PC-9 (cell line): ENCODE results near the gene COL25A1. TPM values are rescaled to one million over a fixed set of nuclear protein-coding genes. Genes with fewer than 3 reads are reported as not detected.

Experiments
- BruUV-seq: library from RNA; stranded (reverse); fragments of 400-500 nt; replicated peaks from 2 replicates; lab custom pipeline; 2021; lab: Mats Ljungman, UMichigan
- CTCF ChIA-PET: fragments of 300-600 bp; sonication (Branson Sonifier 250); formaldehyde crosslinking; loops from one replicate; lab custom pipeline; 2022; ENCODE audit warnings: antibody characterized with exemption; lab: Charles Lee
- POLR2A ChIA-PET: fragments of 300-600 bp; sonication (Branson Sonifier 250); formaldehyde crosslinking; loops from one replicate; lab custom pipeline; 2022; ENCODE audit warnings: antibody characterized with exemption; ENCODE audit not compliant: unreplicated experiment; lab: Charles Lee
- DNase-seq, 2 experiments: peaks; one replicate each; pipeline versions ENCODE4 v3.0.0 to v3.0.0-alpha.2; 2015 to 2022; ENCODE audit warnings: mixed read lengths in 1 of 2
- H2AFZ ChIP-seq: fragments of 200-600 bp; sonication (generic); 2 replicates; pipeline ENCODE4 v1.8.1; 2017; ENCODE audit warnings: antibody characterized with exemption
- H3F3A ChIP-seq: fragments of 200-600 bp; sonication (generic); 2 replicates; pipeline ENCODE4 v1.8.1; 2017; ENCODE audit warnings: antibody characterized with exemption, mild to moderate bottlenecking, low read depth; ENCODE audit not compliant: insufficient read depth
- H3K27ac ChIP-seq: fragments of 200-600 bp; sonication (generic); 2 replicates; pipeline ENCODE4 v1.6.1; 2016; ENCODE audit warnings: mixed run types
- H3K27me3 ChIP-seq: fragments of 200-600 bp; sonication (generic); 2 replicates; pipeline ENCODE4 v1.6.1; 2016; ENCODE audit warnings: low read depth, mixed run types; ENCODE audit not compliant: insufficient read depth
- H3K36me3 ChIP-seq: fragments of 200-600 bp; sonication (generic); 2 replicates; pipeline ENCODE4 v1.6.1; 2016; ENCODE audit warnings: low read depth, mixed run types
- H3K4me1 ChIP-seq: fragments of 200-600 bp; sonication (generic); replicated peaks from 2 replicates; pipeline ENCODE4 v1.6.1; 2016; ENCODE audit warnings: mixed run types; ENCODE audit not compliant: insufficient read depth
- H3K4me2 ChIP-seq: fragments of 200-600 bp; sonication (generic); 2 replicates; pipeline ENCODE4 v1.6.1; 2017; ENCODE audit warnings: mixed run types
- H3K4me3 ChIP-seq: fragments of 200-600 bp; sonication (generic); 2 replicates; pipeline ENCODE4 v1.6.1; 2016; ENCODE audit warnings: mixed run types
- H3K79me2 ChIP-seq: fragments of 200-600 bp; sonication (generic); 2 replicates; pipeline ENCODE4 v1.6.1; 2017; ENCODE audit warnings: low read depth, mixed run types
- H3K9me2 ChIP-seq: fragments of 200-600 bp; sonication (generic); 2 replicates; pipeline ENCODE4 v1.8.1; 2017; ENCODE audit warnings: mild to moderate bottlenecking; ENCODE audit not compliant: insufficient read depth
- H3K9me3 ChIP-seq: fragments of 200-600 bp; sonication (generic); 2 replicates; pipeline ENCODE4 v1.8.1; 2016; ENCODE audit warnings: low read depth; ENCODE audit not compliant: insufficient read depth
- H4K20me1 ChIP-seq: fragments of 200-600 bp; sonication (generic); 2 replicates; pipeline ENCODE4 v1.8.1; 2017; ENCODE audit not compliant: insufficient read depth
- CTCF ChIP-seq: fragments of 200-600 bp; sonication (generic); conservative IDR thresholded peaks from 2 replicates; pipeline ENCODE4 v1.6.1; 2017; ENCODE audit warnings: mixed run types, antibody characterized with exemption, mild to moderate bottlenecking, moderate library complexity
- EZH2 ChIP-seq: fragments of 200-600 bp; sonication (generic); IDR thresholded peaks from 2 replicates; pipeline ENCODE4 v1.8.0; 2017; ENCODE audit warnings: antibody characterized with exemption, low read depth
- intact Hi-C: fragments of 100-400 bp; cut with micrococcal nuclease; formaldehyde crosslinking; loops from one replicate; pipeline ENCODE4 v1.10.0; 2022; ENCODE audit not compliant: unreplicated experiment
- total RNA-seq: library from RNA; stranded (reverse); gene quantifications from 2 replicates; pipeline ENCODE4 v1.2.3, GENCODE V29; 2021

The COL25A1 gene
- total RNA-seq, 1 experiment from 2014 or later: not detected

- Histone ChIP-seq H3K9me2 (no peaks in the 10 kb centered on the region), H3K27me3 (no peaks in the 10 kb centered on the region), H3K79me2 (no peaks in the 10 kb centered on the region), H3F3A (no peaks in the 10 kb centered on the region), H3K27ac (no peak overlapping the region), H4K20me1 (no peaks in the 10 kb centered on the region), H3K9me3 (no peaks in the 10 kb centered on the region), H3K4me1 (no peaks in the 10 kb centered on the region), H2AFZ (no peak overlapping the region), H3K4me3 (no peak overlapping the region), H3K36me3 (no peaks in the 10 kb centered on the region), H3K4me2 (no peak overlapping the region)
- no TSS peak for BruUV-seq
- intact Hi-C loops: no loop called here
- CTCF ChIA-PET: no interaction called here
- TF ChIP-seq EZH2 (no peak), CTCF (no peak)
- DNase-seq: no peak
- POLR2A ChIA-PET: no interaction called here
These were observed 258.0 kb downstream of the COL25A1 start for GRCh38 chr4:109044431-109044830.

GRCh38 chr4:109043286-109043685, 259.2 kb downstream of the COL25A1 start:
- H3K9me3 ChIP-seq: no peaks in the 10 kb centered on the region
- no peak overlapping the region for H3K4me2 ChIP-seq
- no peaks in the 10 kb centered on the region for H3K9me2 ChIP-seq
- H2AFZ ChIP-seq: no peak overlapping the region
- no peak for DNase-seq
- H3K4me3 ChIP-seq: no peak overlapping the region
- no peaks in the 10 kb centered on the region for H3K27me3 ChIP-seq
- no peaks in the 10 kb centered on the region for H3K4me1 ChIP-seq
- H3K36me3 ChIP-seq: no peaks in the 10 kb centered on the region
- H3K79me2 ChIP-seq: no peaks in the 10 kb centered on the region
- ChIA-PET POLR2A (no interaction called here), CTCF (no interaction called here)
- intact Hi-C loops: no loop called here
- TF ChIP-seq CTCF (no peak), EZH2 (no peak)
- no peaks in the 10 kb centered on the region for H3F3A ChIP-seq
- BruUV-seq: no TSS peak
- no peak overlapping the region for H3K27ac ChIP-seq
- H4K20me1 ChIP-seq: no peaks in the 10 kb centered on the region

GRCh38 chr4:109041463-109042360, 260.7 kb downstream of the COL25A1 start:
- Histone ChIP-seq H3K36me3 (no peaks in the 10 kb centered on the region), H4K20me1 (no peaks in the 10 kb centered on the region), H3K4me1 (no peaks in the 10 kb centered on the region), H3K4me3 (no peak overlapping the region), H3K79me2 (no peaks in the 10 kb centered on the region), H3F3A (no peaks in the 10 kb centered on the region), H3K27ac (no peak overlapping the region), H3K9me3 (no peaks in the 10 kb centered on the region), H2AFZ (no peak overlapping the region), H3K9me2 (no peaks in the 10 kb centered on the region), H3K27me3 (no peaks in the 10 kb centered on the region), H3K4me2 (no peak overlapping the region)
- CTCF ChIA-PET: no interaction called here
- no TSS peak for BruUV-seq
- intact Hi-C loops: no loop called here
- POLR2A ChIA-PET: interaction anchor here (0.6 kb wide), 1 partner anchor 1699 kb away, joined by 4 read pairs; no protein-coding TSS in a partner anchor
- no peak for DNase-seq
- TF ChIP-seq EZH2: no peak
- no peak for TF ChIP-seq CTCF
